Measurements from ENCODE around the gene FAHD1.
A peak's percentile ranks its signal among the peaks of the same experiment; 100 is the strongest.

The FAHD1 gene

GRCh38 chr16:1826691-1827573, at the start of gene FAHD1, which contains the start of gene HAGH:
Gene FAHD1 (plus strand): TSS chr16:1827206. CDS start chr16:1827239, 33 bp downstream.
Gene HAGH (minus strand): TSS chr16:1826825. CDS start chr16:1826787, 38 bp downstream.
- peak; percentile 82 for DNase-seq

GRCh38 chr16:1777375-1778199, 49.4 kb upstream of the FAHD1 start:
- DNase-seq = no peak

- DNase-seq = no peak
Observed at GRCh38 chr16:1778200-1779179, 48.5 kb upstream of the FAHD1 start.

GRCh38 chr16:1779234-1779701, 47.7 kb upstream of the FAHD1 start:
- DNase-seq = no peak

- DNase-seq = no peak
Observed at GRCh38 chr16:1779741-1780676, 47.0 kb upstream of the FAHD1 start.

- DNase-seq = no peak
Observed at GRCh38 chr16:1780677-1781072, 46.3 kb upstream of the FAHD1 start.

GRCh38 chr16:1781254-1781653, 45.8 kb upstream of the FAHD1 start:
- DNase-seq = no peak

GRCh38 chr16:1781758-1782407, 45.1 kb upstream of the FAHD1 start:
- DNase-seq = no peak

GRCh38 chr16:1782408-1783264, 44.4 kb upstream of the FAHD1 start, which contains the start of the genes NUBP2 and SPSB3:
Gene NUBP2 (plus strand): TSS chr16:1782960. CDS start chr16:1783021, 61 bp downstream.
Gene SPSB3 (minus strand): TSS chr16:1782571. CDS start chr16:1781483, 1,088 bp downstream.
- peak; percentile 99 for DNase-seq

- DNase-seq = no peak
Observed at GRCh38 chr16:1784977-1785845, 41.8 kb upstream of the FAHD1 start.

GRCh38 chr16:1785846-1786170, 41.2 kb upstream of the FAHD1 start:
- no peak for DNase-seq

GRCh38 chr16:1786242-1787055, 40.6 kb upstream of the FAHD1 start:
- no peak for DNase-seq

- no peak for DNase-seq
Observed at GRCh38 chr16:1787056-1787321, 40.0 kb upstream of the FAHD1 start.

- no peak for DNase-seq
Observed at GRCh38 chr16:1787322-1788094, 39.5 kb upstream of the FAHD1 start.

- no peak for DNase-seq
Observed at GRCh38 chr16:1788095-1788707, 38.8 kb upstream of the FAHD1 start.

- no peak for DNase-seq
Observed at GRCh38 chr16:1788708-1789100, 38.3 kb upstream of the FAHD1 start.

- no peak for DNase-seq
Observed at GRCh38 chr16:1789643-1790045, 37.4 kb upstream of the FAHD1 start.
